Measurements from ENCODE around the gene P2RY8.
"Not testable (repeated sequence)": the region's sequence is repeated elsewhere in the genome, so short reads cannot be mapped to it uniquely, and the experiment has no call there.

P2RY8 gene

DNA sequence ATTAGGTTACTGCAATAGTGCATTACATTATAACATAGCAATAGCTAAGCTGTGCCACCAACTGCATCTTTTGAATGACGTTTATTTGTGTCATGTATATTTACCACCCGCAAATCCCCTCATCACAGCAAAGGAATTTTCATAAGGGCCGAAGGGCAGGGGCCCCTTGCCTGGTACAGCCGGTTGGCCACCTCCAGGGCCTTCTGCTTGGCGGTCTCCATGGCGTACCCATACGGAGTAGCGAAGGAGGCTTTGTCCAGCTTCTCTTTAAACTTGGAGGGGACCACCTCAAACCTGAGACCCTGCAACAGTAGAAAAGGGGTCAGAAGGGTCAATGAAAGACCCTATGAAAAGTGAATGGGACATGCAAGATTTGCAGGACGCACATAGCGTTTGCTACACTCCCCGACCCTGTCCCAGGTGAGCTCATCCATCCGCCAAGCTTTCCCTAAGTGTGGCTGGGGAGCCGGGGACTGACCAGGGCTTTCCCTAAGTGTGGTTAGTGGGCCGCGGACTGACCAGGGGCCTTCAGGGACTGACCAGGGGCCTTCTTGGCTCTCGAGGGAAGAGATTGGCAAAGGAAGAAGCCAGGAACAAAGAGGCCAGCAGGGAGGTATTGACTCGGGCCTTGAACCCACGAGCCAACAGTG is 94.8 kb downstream of the P2RY8 start:
- no peak for DNase-seq

DNA sequence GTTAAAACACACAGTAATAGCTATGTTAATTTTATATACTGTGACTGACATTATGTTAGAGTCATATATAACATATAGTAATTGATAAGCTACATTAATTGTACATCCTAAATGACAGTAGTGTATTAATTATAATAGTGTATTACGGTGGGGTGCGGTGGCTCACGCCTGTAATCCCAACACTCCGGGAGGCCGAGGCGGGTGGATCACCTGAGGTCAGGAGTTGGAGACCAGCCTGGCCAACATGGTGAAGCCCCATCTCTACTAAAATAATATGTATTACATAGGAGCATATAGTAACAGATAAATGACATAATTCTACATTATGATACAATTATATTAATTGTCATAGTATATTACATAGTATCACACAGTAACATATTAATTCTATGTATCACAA is 96.5 kb downstream of the P2RY8 start:
- DNase-seq, result no peak

DNA sequence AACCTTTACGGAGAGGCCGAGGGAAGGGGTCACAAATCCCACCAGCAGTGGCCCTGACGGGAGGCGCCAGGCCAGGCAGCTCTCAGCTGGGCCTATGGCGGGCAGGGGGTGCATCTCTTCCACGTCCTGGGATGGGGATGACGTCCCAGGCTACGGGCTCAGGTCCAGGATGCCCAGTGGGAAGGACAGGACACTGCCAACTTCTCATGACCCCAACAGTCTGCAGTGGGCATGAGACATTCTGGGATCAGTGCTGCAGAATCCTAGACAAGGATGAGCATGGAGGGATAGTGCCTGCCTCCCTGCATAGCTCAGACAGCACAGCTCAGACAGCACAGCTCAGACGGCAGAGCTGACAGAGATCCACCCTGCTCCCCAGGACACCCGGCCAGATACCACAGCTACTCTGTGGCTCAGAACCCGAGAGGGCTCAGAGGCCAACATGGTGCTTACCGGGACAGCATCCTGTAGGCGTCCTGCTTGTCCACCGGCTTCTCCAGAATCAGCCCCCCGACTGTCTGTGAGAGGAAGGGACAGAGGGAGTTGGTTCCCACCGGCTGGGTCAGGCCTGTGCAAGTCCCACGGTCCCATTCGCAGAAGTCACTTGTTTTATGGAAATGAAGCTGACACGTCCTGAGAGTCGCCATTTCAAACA is 101.6 kb downstream of the P2RY8 start:
- no peak for DNase-seq

DNA sequence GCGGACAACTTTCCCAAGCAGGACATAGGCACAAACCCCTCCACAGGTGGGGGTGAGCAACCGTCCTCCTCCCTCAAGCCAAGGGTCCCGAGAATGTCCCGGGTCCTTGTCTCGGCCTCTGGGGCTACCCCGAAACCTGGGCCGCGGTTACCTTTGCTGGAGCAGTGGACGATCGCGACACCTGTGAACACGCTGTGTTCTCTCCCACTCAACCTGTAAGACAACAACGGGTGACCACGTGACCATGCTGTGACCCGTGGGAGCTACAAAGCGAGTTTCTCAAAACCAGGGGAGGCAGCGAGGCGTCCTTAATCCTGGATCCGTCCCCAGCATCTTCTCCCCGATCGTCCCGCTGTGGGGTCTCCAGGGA is 102.1 kb downstream of the P2RY8 start:
- no peak for DNase-seq

DNA sequence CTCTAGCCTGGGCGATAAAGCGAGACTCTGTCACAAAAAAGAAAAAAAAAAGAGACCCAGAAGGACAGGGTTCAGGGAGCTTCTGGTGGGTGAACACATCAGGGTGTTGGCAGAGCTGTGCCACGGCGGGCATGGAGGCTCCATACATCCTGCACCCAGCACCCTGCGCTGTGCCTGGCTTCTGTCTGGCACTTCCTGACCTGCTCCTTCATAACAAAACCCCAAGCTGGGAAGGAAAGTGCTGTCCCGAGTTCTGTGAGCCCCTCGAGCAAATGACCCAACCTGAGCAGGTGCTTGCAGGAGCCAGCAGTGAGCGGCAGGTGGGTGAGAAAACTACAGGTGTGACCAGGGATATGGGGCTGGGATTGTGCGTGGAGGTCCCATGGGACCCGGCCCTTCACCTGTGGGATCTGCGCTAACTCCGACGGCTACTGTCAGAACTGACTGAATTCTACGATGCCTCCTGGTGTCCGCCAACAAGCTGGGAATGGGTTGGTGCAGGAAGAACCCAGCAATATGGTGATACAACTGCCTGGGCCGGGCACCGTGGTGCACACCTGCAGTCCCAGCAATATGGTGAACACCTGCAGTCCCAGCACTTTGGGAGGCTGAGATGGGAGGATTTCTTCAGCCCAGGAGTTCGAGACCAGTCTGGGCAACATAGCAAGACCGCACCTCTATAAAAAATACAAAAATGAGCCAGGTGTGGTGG is 103.2 kb downstream of the P2RY8 start:
- no peak for DNase-seq

DNA sequence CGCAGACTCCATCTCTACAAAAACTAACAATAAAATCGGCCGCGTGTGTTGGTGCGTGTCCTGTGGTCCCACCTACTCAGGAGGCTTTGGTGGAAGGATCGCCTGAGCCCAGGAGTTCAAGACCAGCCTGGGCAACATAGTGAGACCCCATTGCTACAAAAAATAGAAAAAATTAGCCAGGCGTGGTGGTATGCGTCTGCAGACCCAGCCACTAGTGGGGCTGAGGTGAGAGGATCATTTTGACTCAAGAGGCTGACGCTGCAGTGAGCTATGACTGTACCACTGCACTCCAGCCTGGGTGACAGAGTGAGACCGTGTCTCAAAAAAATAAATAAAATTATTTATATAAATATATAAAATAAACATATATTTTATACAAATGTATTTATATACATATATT is 106.5 kb downstream of the P2RY8 start:
- DNase-seq, result no peak

- no peak for DNase-seq
Measured at GRCh38 chrX:1427756-1428155, 109.2 kb downstream of the P2RY8 start.

GRCh38 chrX:1426321-1426720 is 110.7 kb downstream of the P2RY8 start:
- not testable (repeated sequence) for DNase-seq

DNA sequence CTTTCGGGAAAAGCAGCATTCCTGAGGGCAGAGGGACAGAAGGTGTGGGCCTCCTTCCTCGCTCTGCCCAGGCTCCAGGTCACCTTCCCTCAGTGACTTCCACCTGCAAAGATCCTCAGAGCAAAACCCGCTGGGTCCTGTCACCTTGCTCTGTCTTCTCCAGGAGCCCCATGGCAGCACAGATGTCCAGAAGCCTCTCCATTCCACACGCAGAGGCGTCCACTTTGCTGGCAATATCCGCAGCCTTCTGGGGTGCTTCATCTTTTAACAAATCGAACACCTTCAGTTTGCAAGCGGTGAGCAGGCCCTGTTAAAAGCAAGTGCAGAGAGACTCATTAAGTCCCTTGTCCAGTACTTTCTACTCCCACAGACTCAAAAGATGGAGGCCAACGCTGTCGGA is 111.6 kb downstream of the P2RY8 start:
- no peak for DNase-seq

DNA sequence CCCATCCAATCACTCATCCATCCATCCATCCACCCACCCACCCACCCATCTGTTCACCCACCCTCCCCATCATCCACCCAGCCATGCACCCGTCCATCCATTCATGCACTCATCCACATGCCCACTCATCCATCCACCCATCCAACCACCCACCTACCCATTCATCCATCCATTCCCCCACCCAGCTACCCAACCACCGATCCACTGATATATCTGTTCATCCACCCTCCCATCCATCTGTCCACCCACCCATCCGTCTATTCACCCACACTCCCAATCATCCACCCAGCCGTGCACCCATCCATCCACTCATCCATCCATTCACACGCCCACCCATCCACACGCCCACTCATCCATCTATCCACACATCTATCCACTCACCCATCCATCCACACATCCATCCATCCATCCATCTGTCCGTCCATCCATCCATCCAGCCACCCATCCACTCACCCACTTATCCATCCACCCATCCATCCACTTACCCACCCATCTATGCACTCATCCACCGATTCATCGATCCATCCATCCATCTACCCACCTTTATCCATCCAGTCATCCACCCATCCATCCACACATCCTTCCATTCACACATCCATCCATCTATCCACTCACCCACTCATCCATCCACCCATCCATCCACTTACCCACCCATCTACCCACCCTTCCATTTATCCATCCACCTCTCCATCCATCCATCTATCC is 112.7 kb downstream of the P2RY8 start:
- DNase-seq, result no peak

- DNase-seq, result no peak
Measured at GRCh38 chrX:1423215-1423614, 113.8 kb downstream of the P2RY8 start.

DNA sequence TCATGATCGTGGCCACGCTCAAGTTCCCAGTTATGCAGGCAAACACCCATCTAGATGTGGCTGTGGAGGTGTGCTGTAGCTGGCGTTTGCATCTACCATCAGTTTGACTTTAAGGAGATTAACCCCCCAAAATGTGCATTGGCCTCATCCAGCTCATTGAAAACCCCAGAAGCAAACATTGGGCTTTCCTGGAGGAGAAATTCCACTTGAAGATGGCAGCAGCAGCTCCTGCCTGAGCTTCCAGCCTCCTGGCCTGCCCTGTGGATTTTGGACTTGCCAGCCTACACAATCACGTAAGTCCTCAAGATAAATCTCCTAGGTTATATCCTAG is 114.9 kb downstream of the P2RY8 start:
- DNase-seq, result no peak

GRCh38 chrX:1421433-1422134 is 115.4 kb downstream of the P2RY8 start:
- DNase-seq, result no peak

DNA sequence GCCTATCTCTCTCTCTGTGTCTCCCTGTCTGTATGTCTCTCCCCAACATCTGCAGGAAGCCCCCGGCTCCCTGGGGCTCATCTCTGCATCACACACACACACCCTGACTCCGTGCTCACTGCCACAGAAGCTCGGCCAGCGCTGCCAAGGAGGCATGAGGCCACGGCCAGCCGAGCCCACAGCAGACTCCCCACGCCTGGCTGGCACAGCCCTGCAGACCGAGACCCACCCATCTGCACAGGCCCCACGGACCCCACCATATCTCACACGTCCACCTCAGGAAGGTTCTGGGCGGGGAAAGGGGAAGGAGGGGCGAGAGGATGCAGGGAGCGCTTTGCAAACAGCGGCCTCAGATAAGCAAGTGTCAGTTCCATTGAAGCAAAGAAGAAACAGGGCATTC is 116.6 kb downstream of the P2RY8 start:
- DNase-seq, result no peak

DNA sequence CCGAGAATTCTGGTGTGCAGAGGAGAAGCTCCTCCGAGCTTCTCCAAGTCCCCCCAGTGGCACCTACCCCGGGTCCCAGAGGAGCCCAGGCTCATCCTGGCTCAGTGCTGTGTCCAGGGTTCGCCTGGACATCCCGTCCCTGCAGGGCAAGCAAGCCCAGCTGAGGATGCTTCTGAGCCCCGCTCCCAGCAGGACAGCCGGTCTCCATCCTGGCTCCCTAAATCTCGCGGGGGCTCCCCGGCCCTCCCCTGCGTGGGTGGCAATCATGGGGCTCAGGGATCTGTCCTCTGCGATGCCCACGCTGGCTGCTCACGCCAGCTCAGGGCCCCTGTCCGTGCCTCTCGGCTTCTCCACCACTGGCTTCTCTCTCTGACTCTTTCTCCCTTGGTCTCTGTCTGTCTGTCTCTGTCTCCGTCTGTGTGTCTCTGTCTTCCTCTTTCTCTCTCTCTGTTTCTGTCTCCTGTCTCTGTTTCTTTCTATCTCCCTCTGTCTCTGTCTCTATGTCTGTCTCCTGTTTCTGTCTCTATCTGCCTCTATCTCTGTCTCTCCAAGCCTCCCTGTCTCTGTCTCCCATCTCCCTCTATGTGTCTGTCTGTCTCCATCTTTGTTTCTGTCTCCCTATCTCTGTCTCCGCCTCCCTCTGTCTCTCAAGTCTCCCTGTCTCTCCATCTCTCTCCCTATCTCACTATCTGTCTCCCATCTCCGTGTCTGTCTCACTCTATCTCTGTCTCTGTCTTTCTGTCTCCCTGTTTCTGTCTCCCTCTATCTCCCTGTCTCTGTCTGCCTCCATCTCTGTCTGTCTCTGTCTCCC is 117.2 kb downstream of the P2RY8 start:
- no peak for DNase-seq

GRCh38 chrX:1418901-1419544 is 118.0 kb downstream of the P2RY8 start:
- DNase-seq, result no peak

GRCh38 chrX:1417921-1418771 is 118.8 kb downstream of the P2RY8 start:
- no peak for DNase-seq

GRCh38 chrX:1416965-1417760 is 119.8 kb downstream of the P2RY8 start:
- DNase-seq, result no peak

DNA sequence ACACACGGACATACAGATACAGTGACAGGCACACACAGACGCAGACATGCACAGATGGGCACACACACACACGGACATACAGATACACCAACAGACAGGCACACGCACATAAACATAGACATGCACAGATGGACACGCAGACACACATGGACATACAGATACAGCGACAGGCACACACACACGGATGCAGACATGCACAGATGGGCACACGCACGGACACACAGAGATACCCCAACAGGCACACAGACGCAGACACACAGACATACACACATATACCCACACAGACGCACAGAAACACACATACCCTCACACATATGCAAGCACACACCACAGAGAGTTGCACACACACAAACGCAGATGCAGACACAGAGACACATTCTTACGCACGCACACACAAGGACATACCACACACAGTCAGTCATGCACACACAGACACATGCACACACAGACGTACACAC is 120.6 kb downstream of the P2RY8 start:
- no peak for DNase-seq
